Panc1 (cell line): ENCODE results near the gene UBTD2. TPM values are rescaled to one million over a fixed set of nuclear protein-coding genes. Genes with fewer than 3 reads are reported as not detected.

Experiments used
- ATAC-seq: fragments of 200-7000 bp; cut with Tn5 transposase; 2 replicates; pipeline ENCODE4 v1.9.1; 2020; ENCODE audit warnings: mild to moderate bottlenecking, moderate library complexity
- BruUV-seq: library from RNA; stranded (reverse); fragments of 400-500 nt; replicated peaks from 2 replicates; lab custom pipeline; 2021; lab: Mats Ljungman, UMichigan
- CTCF ChIA-PET: fragments of 300-600 bp; sonication (Branson Sonifier 250); formaldehyde crosslinking; loops from one replicate; lab custom pipeline; 2022; ENCODE audit warnings: antibody characterized with exemption; lab: Charles Lee
- POLR2A ChIA-PET: fragments of 300-600 bp; sonication (Branson Sonifier 250); formaldehyde crosslinking; loops from one replicate; lab custom pipeline; 2022; ENCODE audit warnings: antibody characterized with exemption; lab: Charles Lee
- DNase-seq: peaks from one replicate; pipeline ENCODE4 v3.0.0-alpha.2; 2010; ENCODE audit warnings: low read depth, low spot score
- H3K27ac ChIP-seq: 2 replicates; pipeline ENCODE4 v1.5.1; 2011; ENCODE audit warnings: mild to moderate bottlenecking, low read length, inconsistent platforms
- H3K27me3 ChIP-seq: fragments of 200-500 bp; sonication (Bioruptor generic); 2 replicates; pipeline ENCODE4 v1.6.0; 2014; ENCODE audit warnings: low read length, inconsistent platforms; ENCODE audit not compliant: control insufficient read depth, insufficient read depth
- H3K36me3 ChIP-seq: fragments of 200-500 bp; sonication (Bioruptor generic); 2 replicates; pipeline ENCODE4 v1.5.1; 2014; ENCODE audit warnings: inconsistent platforms, mild to moderate bottlenecking, low read length, moderate library complexity; ENCODE audit not compliant: control insufficient read depth, insufficient read depth
- H3K4me1 ChIP-seq: 2 replicates; pipeline ENCODE4 v1.5.1; 2011; ENCODE audit warnings: inconsistent platforms, mild to moderate bottlenecking, low read length, moderate library complexity; ENCODE audit not compliant: control insufficient read depth, insufficient read depth
- H3K4me3 ChIP-seq, 2 experiments: 2 replicates each; pipeline ENCODE4 v1.5.1; 2011 to 2012; ENCODE audit warnings: low read depth in 2 of 2, low read length in 2 of 2, mild to moderate bottlenecking in 2 of 2, inconsistent platforms in 1 of 2, moderate library complexity in 1 of 2
- H3K9me3 ChIP-seq: fragments of 200-500 bp; sonication (Bioruptor generic); 2 replicates; pipeline ENCODE4 v1.5.1; 2014; ENCODE audit warnings: low read depth, mild to moderate bottlenecking, inconsistent platforms, low read length, moderate library complexity; ENCODE audit not compliant: control insufficient read depth, insufficient read depth
- POLR2AphosphoS5 ChIP-seq: IDR thresholded peaks from 2 replicates; pipeline ENCODE4 v1.6.1; 2012; ENCODE audit warnings: mild to moderate bottlenecking, low read depth, low read length, moderate library complexity
- SIN3A ChIP-seq: IDR thresholded peaks from 2 replicates; pipeline ENCODE4 v1.6.1; 2012; ENCODE audit warnings: low read depth, mild to moderate bottlenecking, low read length, moderate library complexity, borderline replicate concordance; ENCODE audit not compliant: insufficient read depth
- TCF7L2 ChIP-seq: IDR thresholded peaks from 2 replicates; pipeline ENCODE4 v1.6.1; 2011; ENCODE audit warnings: mild to moderate bottlenecking, low read depth, low read length, inconsistent platforms
- in situ Hi-C: cut with HindIII; loops from 2 replicates; pipeline ENCODE4 v1.10.0; 2016; ENCODE audit warnings: low sequenced_read_pairs, low pct_unique_long_range_greater_than_20kb
- intact Hi-C: fragments of 100-400 bp; cut with micrococcal nuclease; formaldehyde crosslinking; loops from one replicate; pipeline ENCODE4 v1.10.0; 2022; ENCODE audit not compliant: unreplicated experiment
- total RNA-seq: library from RNA; stranded (reverse); gene quantifications from one replicate; pipeline ENCODE4 v1.2.1, GENCODE V29; 2021; ENCODE audit not compliant: unreplicated experiment
- TF ChIP-seq, protein P1 (sequence below), 2 experiments: IDR thresholded peaks; 2 replicates each; pipeline ENCODE4 v1.6.1; 2011 to 2012; ENCODE audit warnings: low read depth in 2 of 2, control low read depth in 1 of 2, low read length in 1 of 2, mild to moderate bottlenecking in 1 of 2, moderate library complexity in 1 of 2; ENCODE audit not compliant: insufficient read depth in 1 of 2
- TF ChIP-seq, protein P2 (sequence below): fragments of 450-650 bp; IDR thresholded peaks from 2 replicates; pipeline ENCODE4 v1.5.1; 2017; ENCODE audit warnings: mild to moderate bottlenecking

UBTD2 gene
- total RNA-seq, 1 experiment from 2014 or later, result 32.5 TPM

DNA sequence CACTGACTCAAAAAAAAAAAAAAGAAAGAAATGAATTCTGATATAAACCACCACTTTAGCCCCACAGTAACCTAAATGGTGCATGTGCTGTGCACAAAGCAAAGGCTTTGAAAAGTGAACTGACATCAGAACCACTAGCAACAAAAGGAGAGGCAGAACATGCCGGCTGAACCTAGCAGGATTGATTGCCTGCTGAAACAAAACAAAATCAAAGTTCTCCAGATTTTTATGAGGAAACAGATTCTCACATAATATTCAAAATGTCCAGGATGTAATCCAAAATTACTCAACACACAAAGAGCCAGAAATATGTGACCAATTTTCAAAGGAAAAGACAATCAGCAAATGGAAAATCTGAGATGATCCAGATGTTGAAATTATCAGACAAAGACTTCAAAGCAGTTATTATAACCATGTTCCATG lies 37.9 kb downstream of the UBTD2 start:
- ATAC-seq (no peak), DNase-seq (no peak)
- Histone ChIP-seq H3K4me3 (no peak overlapping the region), H3K27ac (no peak overlapping the region), H3K9me3 (no peaks in the 10 kb centered on the region), H3K36me3 (no peaks in the 10 kb centered on the region), H3K27me3 (no peaks in the 10 kb centered on the region), H3K4me1 (no peaks in the 10 kb centered on the region)
- ChIA-PET CTCF (no interaction called here), POLR2A (no interaction called here)
- BruUV-seq, result no TSS peak
- TF ChIP-seq, protein P1, sequence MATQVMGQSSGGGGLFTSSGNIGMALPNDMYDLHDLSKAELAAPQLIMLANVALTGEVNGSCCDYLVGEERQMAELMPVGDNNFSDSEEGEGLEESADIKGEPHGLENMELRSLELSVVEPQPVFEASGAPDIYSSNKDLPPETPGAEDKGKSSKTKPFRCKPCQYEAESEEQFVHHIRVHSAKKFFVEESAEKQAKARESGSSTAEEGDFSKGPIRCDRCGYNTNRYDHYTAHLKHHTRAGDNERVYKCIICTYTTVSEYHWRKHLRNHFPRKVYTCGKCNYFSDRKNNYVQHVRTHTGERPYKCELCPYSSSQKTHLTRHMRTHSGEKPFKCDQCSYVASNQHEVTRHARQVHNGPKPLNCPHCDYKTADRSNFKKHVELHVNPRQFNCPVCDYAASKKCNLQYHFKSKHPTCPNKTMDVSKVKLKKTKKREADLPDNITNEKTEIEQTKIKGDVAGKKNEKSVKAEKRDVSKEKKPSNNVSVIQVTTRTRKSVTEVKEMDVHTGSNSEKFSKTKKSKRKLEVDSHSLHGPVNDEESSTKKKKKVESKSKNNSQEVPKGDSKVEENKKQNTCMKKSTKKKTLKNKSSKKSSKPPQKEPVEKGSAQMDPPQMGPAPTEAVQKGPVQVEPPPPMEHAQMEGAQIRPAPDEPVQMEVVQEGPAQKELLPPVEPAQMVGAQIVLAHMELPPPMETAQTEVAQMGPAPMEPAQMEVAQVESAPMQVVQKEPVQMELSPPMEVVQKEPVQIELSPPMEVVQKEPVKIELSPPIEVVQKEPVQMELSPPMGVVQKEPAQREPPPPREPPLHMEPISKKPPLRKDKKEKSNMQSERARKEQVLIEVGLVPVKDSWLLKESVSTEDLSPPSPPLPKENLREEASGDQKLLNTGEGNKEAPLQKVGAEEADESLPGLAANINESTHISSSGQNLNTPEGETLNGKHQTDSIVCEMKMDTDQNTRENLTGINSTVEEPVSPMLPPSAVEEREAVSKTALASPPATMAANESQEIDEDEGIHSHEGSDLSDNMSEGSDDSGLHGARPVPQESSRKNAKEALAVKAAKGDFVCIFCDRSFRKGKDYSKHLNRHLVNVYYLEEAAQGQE (IDR thresholded peaks at IDR 0.05; ENCODE audit: insufficient read depth in 1 of 2, low read depth in 2 of 2, low read length in 1 of 2), result no peak
- TF ChIP-seq TCF7L2 (no peak), SIN3A (no peak), POLR2AphosphoS5 (no peak)
- TF ChIP-seq, protein P2, sequence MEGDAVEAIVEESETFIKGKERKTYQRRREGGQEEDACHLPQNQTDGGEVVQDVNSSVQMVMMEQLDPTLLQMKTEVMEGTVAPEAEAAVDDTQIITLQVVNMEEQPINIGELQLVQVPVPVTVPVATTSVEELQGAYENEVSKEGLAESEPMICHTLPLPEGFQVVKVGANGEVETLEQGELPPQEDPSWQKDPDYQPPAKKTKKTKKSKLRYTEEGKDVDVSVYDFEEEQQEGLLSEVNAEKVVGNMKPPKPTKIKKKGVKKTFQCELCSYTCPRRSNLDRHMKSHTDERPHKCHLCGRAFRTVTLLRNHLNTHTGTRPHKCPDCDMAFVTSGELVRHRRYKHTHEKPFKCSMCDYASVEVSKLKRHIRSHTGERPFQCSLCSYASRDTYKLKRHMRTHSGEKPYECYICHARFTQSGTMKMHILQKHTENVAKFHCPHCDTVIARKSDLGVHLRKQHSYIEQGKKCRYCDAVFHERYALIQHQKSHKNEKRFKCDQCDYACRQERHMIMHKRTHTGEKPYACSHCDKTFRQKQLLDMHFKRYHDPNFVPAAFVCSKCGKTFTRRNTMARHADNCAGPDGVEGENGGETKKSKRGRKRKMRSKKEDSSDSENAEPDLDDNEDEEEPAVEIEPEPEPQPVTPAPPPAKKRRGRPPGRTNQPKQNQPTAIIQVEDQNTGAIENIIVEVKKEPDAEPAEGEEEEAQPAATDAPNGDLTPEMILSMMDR, result no peak
- intact Hi-C loops, result no loop called here
- in situ Hi-C loops, result no loop called here

DNA sequence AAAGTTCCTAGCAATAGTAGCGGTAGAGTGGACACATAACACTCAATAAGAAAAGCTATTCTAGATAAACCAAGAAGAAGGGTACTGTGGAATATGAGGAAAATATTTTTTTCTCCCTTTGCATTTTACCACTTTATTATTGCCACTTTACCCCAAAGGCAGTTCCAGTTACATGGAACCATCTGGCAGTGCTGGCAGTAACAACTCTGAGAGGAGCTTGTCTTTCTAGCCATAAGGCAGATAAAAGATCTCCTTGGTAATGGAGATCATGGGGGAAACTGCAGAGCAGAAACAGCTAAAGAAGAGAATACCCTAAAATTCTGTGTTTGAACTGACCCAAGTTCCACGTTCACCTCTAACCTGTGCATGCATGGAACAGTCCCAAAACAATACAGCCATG lies 38.5 kb downstream of the UBTD2 start:
- H3K27me3 ChIP-seq, result no peaks in the 10 kb centered on the region
- in situ Hi-C loops, result no loop called here
- POLR2A ChIA-PET, result no interaction called here
- H3K9me3 ChIP-seq, result no peaks in the 10 kb centered on the region
- no peak overlapping the region for H3K4me3 ChIP-seq
- DNase-seq (no peak), ATAC-seq (no peak)
- intact Hi-C loops, result no loop called here
- no TSS peak for BruUV-seq
- no peaks in the 10 kb centered on the region for H3K4me1 ChIP-seq
- H3K27ac ChIP-seq, result no peak overlapping the region
- TF ChIP-seq, protein P1 (IDR thresholded peaks at IDR 0.05; ENCODE audit: insufficient read depth in 1 of 2, low read depth in 2 of 2, low read length in 1 of 2), result no peak
- TF ChIP-seq TCF7L2, result no peak
- no peak for TF ChIP-seq SIN3A
- no peak for TF ChIP-seq POLR2AphosphoS5
- TF ChIP-seq, protein P2, result no peak
- CTCF ChIA-PET, result no interaction called here
- H3K36me3 ChIP-seq, result no peaks in the 10 kb centered on the region
